Measurements from ENCODE around the gene PRPSAP1. TPM values are rescaled to one million over a fixed set of nuclear protein-coding genes. Genes with fewer than 3 reads are reported as not detected.

The PRPSAP1 gene
- polyA plus RNA-seq, 4 donors: 66.8 to 92.6 (median 80.1) TPM

GRCh38 chr17:76281573-76282371, 71.9 kb downstream of the PRPSAP1 start:
- no peak for DNase-seq (ENCODE audit: low read depth in 4 of 4, low spot score in 3 of 4)

GRCh38 chr17:76280650-76281049, 73.1 kb downstream of the PRPSAP1 start:
- DNase-seq (ENCODE audit: low read depth in 4 of 4, low spot score in 3 of 4): no peak

- no peak for DNase-seq (ENCODE audit: low read depth in 4 of 4, low spot score in 3 of 4)
Measured at GRCh38 chr17:76279742-76280287, 73.9 kb downstream of the PRPSAP1 start.

- DNase-seq (ENCODE audit: low read depth in 4 of 4, low spot score in 3 of 4): no peak
Measured at GRCh38 chr17:76278952-76279741, 74.6 kb downstream of the PRPSAP1 start.

- no peak for DNase-seq (ENCODE audit: low read depth in 4 of 4, low spot score in 3 of 4)
Measured at GRCh38 chr17:76278268-76278908, 75.3 kb downstream of the PRPSAP1 start.

GRCh38 chr17:76277300-76278267, 76.1 kb downstream of the PRPSAP1 start:
- no peak for DNase-seq (ENCODE audit: low read depth in 4 of 4, low spot score in 3 of 4)

- no peak for DNase-seq (ENCODE audit: low read depth in 4 of 4, low spot score in 3 of 4)
Measured at GRCh38 chr17:76276461-76277299, 77.0 kb downstream of the PRPSAP1 start.

- no peak for DNase-seq (ENCODE audit: low read depth in 4 of 4, low spot score in 3 of 4)
Measured at GRCh38 chr17:76276069-76276431, 77.7 kb downstream of the PRPSAP1 start.

GRCh38 chr17:76275382-76276068, 78.2 kb downstream of the PRPSAP1 start:
- no peak for DNase-seq (ENCODE audit: low read depth in 4 of 4, low spot score in 3 of 4)

GRCh38 chr17:76274112-76274956, 79.4 kb downstream of the PRPSAP1 start:
- DNase-seq (ENCODE audit: low read depth in 4 of 4, low spot score in 3 of 4): no peak

GRCh38 chr17:76273445-76274111, 80.1 kb downstream of the PRPSAP1 start:
- DNase-seq (ENCODE audit: low read depth in 4 of 4, low spot score in 3 of 4): no peak

- no peak for DNase-seq (ENCODE audit: low read depth in 4 of 4, low spot score in 3 of 4)
Measured at GRCh38 chr17:76272541-76273444, 80.9 kb downstream of the PRPSAP1 start.

GRCh38 chr17:76271669-76272540, 81.8 kb downstream of the PRPSAP1 start:
- no peak for DNase-seq (ENCODE audit: low read depth in 4 of 4, low spot score in 3 of 4)

GRCh38 chr17:76270770-76271668, 82.7 kb downstream of the PRPSAP1 start:
- DNase-seq (ENCODE audit: low read depth in 4 of 4, low spot score in 3 of 4): no peak

Measured in left renal pelvis (tissue), 4 donors.